DMS153 treated with DMSO at 0.1 percent for 48 hours (cell line): ENCODE measurements around the gene DNM2.

Source experiments
- DNase-seq: peaks from one replicate; lab custom pipeline; 2025; ENCODE audit not compliant: unreplicated experiment; lab: John Stamatoyannopoulos, UW

DNM2 gene

GRCh38 chr19:10690341-10690781 is 27.5 kb upstream of the DNM2 start:
- DNase-seq = no peak

GRCh38 chr19:10691178-10691881 is 26.5 kb upstream of the DNM2 start:
- DNase-seq = no peak

GRCh38 chr19:10691883-10692282 is 26.0 kb upstream of the DNM2 start:
- DNase-seq = no peak

GRCh38 chr19:10692673-10693264 is 25.1 kb upstream of the DNM2 start:
- no peak for DNase-seq

- DNase-seq = no peak
Observed at GRCh38 chr19:10694706-10695307, 23.1 kb upstream of the DNM2 start.

GRCh38 chr19:10695401-10696398 is 22.2 kb upstream of the DNM2 start:
- DNase-seq = peak; percentile 94

GRCh38 chr19:10699650-10700335 is 18.1 kb upstream of the DNM2 start:
- DNase-seq = no peak

- DNase-seq = no peak
Observed at GRCh38 chr19:10701955-10702525, 15.8 kb upstream of the DNM2 start.

- no peak for DNase-seq
Observed at GRCh38 chr19:10706990-10707389, 10.9 kb upstream of the DNM2 start.

GRCh38 chr19:10707440-10707839 is 10.4 kb upstream of the DNM2 start:
- no peak for DNase-seq

GRCh38 chr19:10708291-10708690 is 9.6 kb upstream of the DNM2 start:
- DNase-seq = no peak

- no peak for DNase-seq
Observed at GRCh38 chr19:10712045-10712444, 5.8 kb upstream of the DNM2 start.

- DNase-seq = no peak
Observed at GRCh38 chr19:10712754-10713153, 5.1 kb upstream of the DNM2 start.

- DNase-seq = peak; percentile 8
Observed at GRCh38 chr19:10713317-10713716, 4.6 kb upstream of the DNM2 start.

- no peak for DNase-seq
Observed at GRCh38 chr19:10717054-10717355, 874 bp upstream of the DNM2 start.

GRCh38 chr19:10718205-10719196 is 622 bp downstream of the DNM2 start:
- no peak for DNase-seq

- DNase-seq = no peak
Observed at GRCh38 chr19:10719466-10719961, 1.6 kb downstream of the DNM2 start.

GRCh38 chr19:10720607-10721125 is 2.8 kb downstream of the DNM2 start:
- DNase-seq = no peak

GRCh38 chr19:10723591-10723990 is 5.7 kb downstream of the DNM2 start:
- DNase-seq = no peak
